GM12878 (cell line): ENCODE measurements around the gene SLC32A1. TPM values are rescaled to one million over a fixed set of nuclear protein-coding genes. Genes with fewer than 3 reads are reported as not detected.

Experiments used
- ATAC-seq: fragments of 200-7000 bp; cut with Tn5 transposase; 3 replicates; pipeline ENCODE4 v1.9.1; 2020; ENCODE audit warnings: mild to moderate bottlenecking, moderate library complexity
- BruUV-seq: library from RNA; stranded (reverse); fragments of 400-500 nt; replicated peaks from 2 replicates; lab custom pipeline; 2021; lab: Mats Ljungman, UMichigan
- CTCF ChIA-PET: fragments of 300-600 bp; sonication (Branson Sonifier 250); formaldehyde crosslinking; extraction: SDS; loops from one replicate; lab custom pipeline; 2021; ENCODE audit warnings: inconsistent platforms; lab: Yijun Ruan, JAX
- POLR2A ChIA-PET: fragments of 350-600 bp; formaldehyde crosslinking; extraction: SDS; loops from one replicate; lab custom pipeline; 2021; ENCODE audit warnings: inconsistent platforms; lab: Charles Lee
- RAD21 ChIA-PET: fragments of 300-600 bp; sonication (Branson Sonifier 250); formaldehyde crosslinking; loops from one replicate; lab custom pipeline; 2023; ENCODE audit warnings: antibody characterized with exemption; ENCODE audit not compliant: unreplicated experiment; lab: Charles Lee
- SMC1A ChIA-PET: fragments of 300-600 bp; sonication (Branson Sonifier 250); formaldehyde crosslinking; loops from one replicate; lab custom pipeline; 2023; ENCODE audit not compliant: unreplicated experiment, uncharacterized antibody; lab: Charles Lee
- DNase-seq: peaks from one replicate; pipeline ENCODE4 v3.0.0-alpha.2; 2011; ENCODE audit warnings: low read depth, low spot score
- FAIRE-seq: peaks from 3 replicates; lab custom pipeline; 2011; peaks lifted over from hg19 to GRCh38; lab: Jason Lieb, UNC
- H2AFZ ChIP-seq: 2 replicates; pipeline ENCODE4 v1.6.0; 2011; ENCODE audit warnings: low read depth, low read length, control low read depth; ENCODE audit not compliant: control insufficient read depth
- H3K27ac ChIP-seq: 2 replicates; pipeline ENCODE4 v1.5.1; 2011; ENCODE audit warnings: control low read depth; ENCODE audit not compliant: control insufficient read depth, insufficient read depth
- H3K27me3 ChIP-seq, 2 experiments: replicated peaks in 1 of 2; 2 replicates each; pipeline versions ENCODE4 v1.6.0 to v1.6.1; 2011; ENCODE audit warnings: low read length in 1 of 2; ENCODE audit not compliant: control insufficient read depth in 2 of 2, insufficient read depth in 2 of 2
- H3K36me3 ChIP-seq, 2 experiments: 2 replicates each; pipeline ENCODE4 v1.5.1; 2011; ENCODE audit warnings: low read length in 1 of 2; ENCODE audit not compliant: control insufficient read depth in 2 of 2, insufficient read depth in 2 of 2
- H3K4me1 ChIP-seq: 2 replicates; pipeline ENCODE4 v1.6.1; 2011; ENCODE audit warnings: mild to moderate bottlenecking, low read length, moderate library complexity, mixed read lengths; ENCODE audit not compliant: control insufficient read depth, insufficient read depth
- H3K4me2 ChIP-seq: 2 replicates; pipeline ENCODE4 v1.6.0; 2011; ENCODE audit warnings: control low read depth; ENCODE audit not compliant: control insufficient read depth, insufficient read depth
- H3K4me3 ChIP-seq: fragments of 200-600 bp; sonication (generic); 2 replicates; pipeline ENCODE4 v1.5.1; 2016
- H3K79me2 ChIP-seq: 2 replicates; pipeline ENCODE4 v1.6.0; 2011; ENCODE audit warnings: low read length; ENCODE audit not compliant: control insufficient read depth, insufficient read depth
- H3K9ac ChIP-seq: 2 replicates; pipeline ENCODE4 v1.8.0; 2011; ENCODE audit warnings: low read length, control low read depth, mixed read lengths; ENCODE audit not compliant: control insufficient read depth, insufficient read depth
- H3K9me3 ChIP-seq: replicated peaks from 3 replicates; pipeline ENCODE4 v1.5.1; 2011; ENCODE audit warnings: mild to moderate bottlenecking, low read length; ENCODE audit not compliant: control insufficient read depth, insufficient read depth
- H4K20me1 ChIP-seq: 2 replicates; pipeline ENCODE4 v1.6.0; 2011; ENCODE audit not compliant: control insufficient read depth, insufficient read depth
- CBX5 ChIP-seq: sonication (generic); IDR thresholded peaks from 2 replicates; pipeline ENCODE4 v1.6.1; 2016; ENCODE audit warnings: low read depth, moderate library complexity, mild to moderate bottlenecking, inconsistent platforms
- HSF1 ChIP-seq: fragments of 150-350 bp; IDR thresholded peaks from 2 replicates; pipeline ENCODE4 v1.6.1; 2014; ENCODE audit warnings: mild to moderate bottlenecking, low read depth, low read length
- MTA2 ChIP-seq: fragments of 450-650 bp; IDR thresholded peaks from 2 replicates; pipeline ENCODE4 v1.6.1; 2016; ENCODE audit warnings: low read depth, mild to moderate bottlenecking, moderate library complexity
- PML ChIP-seq: IDR thresholded peaks from 2 replicates; pipeline ENCODE4 v1.6.1; 2012; ENCODE audit warnings: low read length, inconsistent platforms
- REST ChIP-seq: IDR thresholded peaks from 2 replicates; pipeline ENCODE4 v1.6.1; 2012; ENCODE audit warnings: mild to moderate bottlenecking, low read depth, low read length
- TBL1XR1 ChIP-seq: IDR thresholded peaks from 2 replicates; pipeline ENCODE4 v1.6.1; 2012; ENCODE audit warnings: low read depth, low read length, improper control_type of control experiment
- WGBS: methylation state at CpG from one replicate; pipeline ENCODE4 v1.1.6; 2016; ENCODE audit warnings: low lambda C conversion rate; ENCODE audit not compliant: insufficient replicate concordance, insufficient coverage; ENCODE audit errors: missing lambda C conversion rate; 5-methylcytosine and 5-hydroxymethylcytosine counted together
- in situ Hi-C: fragments of 300-500 bp; cut with MboI; formaldehyde crosslinking; loops from 9 replicates; pipeline ENCODE4 v1.14.3; 2018; ENCODE audit warnings: mixed read lengths
- intact Hi-C: fragments of 100-400 bp; cut with micrococcal nuclease; formaldehyde crosslinking; loops from one replicate; pipeline ENCODE4 v1.14.2; 2022; ENCODE audit not compliant: unreplicated experiment
- polyA plus RNA-seq, 11 experiments: library from polyadenylated mRNA; depleted of rRNA in 4 of 11; unstranded in 6 of 11; stranded (reverse) in 5 of 11; fragments of >200 nt; fragmentation: Nextera tagmentation in 4 of 11; fragmentation: Illumina TruSeq in 1 of 11; extraction: Ambion mirVana in 4 of 11; extraction: Trizol in 1 of 11; gene quantifications; 1 replicate in 1 of 11; 2 replicates in 10 of 11; pipeline versions ENCODE4 v1.2.1 to v1.2.3, GENCODE V29; 2011 to 2016; ENCODE audit warnings: inconsistent platforms in 2 of 11, missing spikeins in 2 of 11, low read depth in 1 of 11
- total RNA-seq, 4 experiments: library from RNA; depleted of rRNA in 3 of 4; stranded (reverse); fragments of >200 nt in 3 of 4; fragmentation: Illumina TruSeq in 1 of 4; extraction: Trizol in 1 of 4; gene quantifications; 2 replicates each; pipeline versions ENCODE4 v1.2.1 to v1.2.3, GENCODE V29; 2013 to 2021
- TF ChIP-seq, protein P1 (sequence below): fragments of 450-650 bp; formaldehyde crosslinking; IDR thresholded peaks from 2 replicates; pipeline ENCODE4 v1.5.0; 2022; ENCODE audit warnings: mild to moderate bottlenecking, missing genetic modification characterization

The SLC32A1 gene
- total and polyA plus RNA-seq, 10 of the 15 experiments (the other 5 are each of a cell fraction or from before 2014, with no cell fraction given) = not detected

DNA sequence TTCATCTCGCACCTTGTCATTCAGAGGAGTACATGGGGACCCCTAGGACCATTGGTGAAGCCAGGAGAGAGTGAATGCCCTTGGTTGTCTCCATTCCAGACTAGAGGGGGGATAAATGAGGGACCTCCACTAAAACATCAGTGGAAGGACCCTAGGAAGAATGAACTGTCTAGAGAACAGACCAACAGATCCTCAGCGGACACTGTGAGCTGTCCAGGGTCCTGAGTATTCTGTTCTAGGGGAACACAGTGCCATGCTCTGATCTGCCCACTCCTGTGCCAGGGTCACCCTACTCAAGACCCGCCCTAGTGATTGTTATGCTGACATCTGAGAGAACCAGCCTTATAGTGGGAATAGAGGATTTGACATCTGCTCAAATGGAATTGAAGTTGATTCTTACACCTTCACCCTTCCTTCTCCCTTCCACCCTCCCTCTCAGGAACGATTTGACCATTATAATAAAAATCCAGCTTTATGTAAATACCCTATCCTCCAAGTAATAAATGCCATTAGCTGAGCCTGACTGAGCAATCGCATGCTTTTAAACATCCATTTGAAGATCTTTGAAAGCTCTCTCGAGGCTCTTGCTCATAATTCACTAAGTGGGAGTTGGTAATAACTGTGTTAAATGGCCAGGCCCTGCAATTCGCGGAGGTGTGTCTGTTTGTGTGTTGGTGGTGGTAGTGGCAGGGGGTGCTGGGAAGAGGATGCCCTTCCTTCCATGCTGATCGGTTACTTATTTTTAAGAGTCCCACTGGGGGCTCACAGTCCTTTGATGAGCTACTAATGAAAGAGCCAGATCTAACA is 43.6 kb upstream of the SLC32A1 start:
- H3K36me3 ChIP-seq = no peaks in the 10 kb centered on the region
- POLR2A ChIA-PET = no interaction called here
- H3K4me3 ChIP-seq = no peak overlapping the region
- no peak for DNase-seq
- no peaks in the 10 kb centered on the region for H4K20me1 ChIP-seq
- no peak overlapping the region for H3K4me2 ChIP-seq
- no peak for FAIRE-seq
- no peak overlapping the region for H2AFZ ChIP-seq
- in situ Hi-C loops (no loop called here), intact Hi-C loops (no loop called here)
- no peaks in the 10 kb centered on the region for H3K4me1 ChIP-seq
- WGBS = 22% methylated on average over 9 of the region's 9 CpGs
- peak; percentile 56; the same call in 1 of the 3 replicates for ATAC-seq
- no peak for TF ChIP-seq HSF1
- TF ChIP-seq REST = peak; percentile 96
- no peak for TF ChIP-seq PML
- no peak for TF ChIP-seq TBL1XR1
- TF ChIP-seq MTA2 = no peak
- TF ChIP-seq, protein P1, sequence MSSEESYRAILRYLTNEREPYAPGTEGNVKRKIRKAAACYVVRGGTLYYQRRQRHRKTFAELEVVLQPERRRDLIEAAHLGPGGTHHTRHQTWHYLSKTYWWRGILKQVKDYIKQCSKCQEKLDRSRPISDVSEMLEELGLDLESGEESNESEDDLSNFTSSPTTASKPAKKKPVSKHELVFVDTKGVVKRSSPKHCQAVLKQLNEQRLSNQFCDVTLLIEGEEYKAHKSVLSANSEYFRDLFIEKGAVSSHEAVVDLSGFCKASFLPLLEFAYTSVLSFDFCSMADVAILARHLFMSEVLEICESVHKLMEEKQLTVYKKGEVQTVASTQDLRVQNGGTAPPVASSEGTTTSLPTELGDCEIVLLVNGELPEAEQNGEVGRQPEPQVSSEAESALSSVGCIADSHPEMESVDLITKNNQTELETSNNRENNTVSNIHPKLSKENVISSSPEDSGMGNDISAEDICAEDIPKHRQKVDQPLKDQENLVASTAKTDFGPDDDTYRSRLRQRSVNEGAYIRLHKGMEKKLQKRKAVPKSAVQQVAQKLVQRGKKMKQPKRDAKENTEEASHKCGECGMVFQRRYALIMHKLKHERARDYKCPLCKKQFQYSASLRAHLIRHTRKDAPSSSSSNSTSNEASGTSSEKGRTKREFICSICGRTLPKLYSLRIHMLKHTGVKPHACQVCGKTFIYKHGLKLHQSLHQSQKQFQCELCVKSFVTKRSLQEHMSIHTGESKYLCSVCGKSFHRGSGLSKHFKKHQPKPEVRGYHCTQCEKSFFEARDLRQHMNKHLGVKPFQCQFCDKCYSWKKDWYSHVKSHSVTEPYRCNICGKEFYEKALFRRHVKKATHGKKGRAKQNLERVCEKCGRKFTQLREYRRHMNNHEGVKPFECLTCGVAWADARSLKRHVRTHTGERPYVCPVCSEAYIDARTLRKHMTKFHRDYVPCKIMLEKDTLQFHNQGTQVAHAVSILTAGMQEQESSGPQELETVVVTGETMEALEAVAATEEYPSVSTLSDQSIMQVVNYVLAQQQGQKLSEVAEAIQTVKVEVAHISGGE (CRISPR knock-in tag) = no peak
- TF ChIP-seq CBX5 = no peak
- CTCF ChIA-PET = interaction anchor here (0.7 kb wide), 1 partner anchor 47 kb away, joined by 3 read pairs; no protein-coding TSS in a partner anchor
- no peaks in the 10 kb centered on the region for H3K79me2 ChIP-seq
- BruUV-seq = no TSS peak
- H3K9me3 ChIP-seq = no peaks in the 10 kb centered on the region
- no peak overlapping the region for H3K9ac ChIP-seq
- H3K27ac ChIP-seq = no peak overlapping the region
- RAD21 ChIA-PET = no interaction called here
- SMC1A ChIA-PET = no interaction called here
- H3K27me3 ChIP-seq = peaks cover 0 to 1% of the 10 kb centered on the region in 2 experiments; a peak in 1 of 4 replicates
